Measurements from ENCODE around the gene SMDT1.
"Not testable (repeated sequence)": the region's sequence is repeated elsewhere in the genome, so short reads cannot be mapped to it uniquely, and the experiment has no call there.

Gene SMDT1

DNA sequence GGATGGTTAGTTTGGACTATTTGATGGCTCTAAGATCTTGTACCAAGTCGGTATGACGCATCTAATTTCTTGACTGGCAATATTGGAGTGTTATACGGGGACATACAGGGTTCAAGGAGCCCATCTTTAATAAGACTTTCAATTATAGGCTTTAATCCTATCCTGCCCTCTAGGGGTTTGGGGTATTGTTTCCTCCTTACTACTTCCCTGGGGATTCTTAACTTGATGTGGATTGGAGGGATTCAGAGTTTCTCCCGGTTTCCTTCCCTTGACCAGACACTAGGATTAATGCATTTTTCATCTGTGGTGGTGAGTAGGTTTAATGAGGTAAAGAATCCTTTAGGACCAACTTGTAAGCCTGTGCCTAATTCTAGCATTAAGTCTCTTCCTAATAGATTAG lies 32.3 kb downstream of the SMDT1 start:
- DNase-seq (ENCODE audit: low spot score): no peak

DNA sequence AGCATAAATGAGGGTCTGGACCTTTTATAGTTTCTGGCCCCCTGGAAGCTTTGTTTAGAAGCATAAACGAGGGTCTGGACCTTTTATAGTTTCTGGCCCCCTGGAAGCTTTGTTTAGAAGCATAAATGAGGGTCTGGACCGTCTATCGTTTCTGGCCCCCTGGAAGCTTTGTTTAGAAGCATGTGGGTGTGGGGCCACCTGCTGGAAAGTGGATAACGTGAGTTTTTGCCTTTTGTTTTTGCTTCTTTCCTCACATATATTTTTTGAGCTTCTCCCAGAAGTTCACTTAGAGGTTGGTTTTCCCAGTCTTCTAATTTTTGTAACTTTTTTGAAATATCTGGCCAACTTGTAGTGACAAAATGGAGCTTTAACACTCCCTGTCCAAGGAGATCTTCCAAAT lies 33.3 kb downstream of the SMDT1 start:
- peak; percentile 57 for DNase-seq (ENCODE audit: low spot score)

DNA sequence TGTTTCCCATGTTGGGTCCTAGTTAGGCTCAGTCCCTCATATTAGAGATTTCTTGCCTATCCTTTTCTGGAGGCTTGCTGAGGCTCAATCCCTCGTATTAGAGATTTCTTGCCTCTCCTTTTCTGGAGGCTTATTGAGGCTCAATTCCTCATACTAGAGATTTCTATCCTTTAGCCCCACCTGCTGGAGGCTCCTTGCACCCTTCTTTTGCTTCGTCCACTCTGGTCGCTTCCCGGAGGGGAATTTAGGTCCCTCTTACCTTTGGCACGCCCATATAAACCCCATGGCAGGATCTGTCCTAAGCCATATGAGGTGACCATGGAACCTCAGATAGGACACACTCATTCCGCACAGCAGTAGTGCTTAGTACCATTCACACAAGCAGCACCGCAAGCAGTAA lies 35.2 kb downstream of the SMDT1 start:
- peak; percentile 42 for DNase-seq (ENCODE audit: low spot score)

DNA sequence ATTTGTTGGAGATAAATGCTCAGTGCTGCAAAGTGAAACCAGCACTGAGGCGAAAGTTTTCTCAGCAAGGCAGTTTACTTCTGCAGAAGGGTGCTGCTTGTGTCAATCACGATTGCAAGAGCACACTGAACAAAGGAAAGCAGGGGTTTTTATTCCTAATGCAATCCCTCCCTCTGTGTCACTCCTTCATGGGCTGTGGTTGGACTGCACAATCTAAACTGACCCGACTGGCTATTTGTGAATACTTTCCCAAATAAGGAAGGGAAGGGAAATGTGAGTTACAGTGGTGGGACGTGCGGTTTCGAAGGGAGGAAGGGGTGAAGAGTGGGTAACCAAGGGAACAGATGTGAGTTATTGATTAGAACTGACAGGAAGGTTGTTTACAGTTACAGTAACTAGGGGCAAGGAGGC lies 35.9 kb downstream of the SMDT1 start:
- not testable (repeated sequence) for DNase-seq (ENCODE audit: low spot score)

DNA sequence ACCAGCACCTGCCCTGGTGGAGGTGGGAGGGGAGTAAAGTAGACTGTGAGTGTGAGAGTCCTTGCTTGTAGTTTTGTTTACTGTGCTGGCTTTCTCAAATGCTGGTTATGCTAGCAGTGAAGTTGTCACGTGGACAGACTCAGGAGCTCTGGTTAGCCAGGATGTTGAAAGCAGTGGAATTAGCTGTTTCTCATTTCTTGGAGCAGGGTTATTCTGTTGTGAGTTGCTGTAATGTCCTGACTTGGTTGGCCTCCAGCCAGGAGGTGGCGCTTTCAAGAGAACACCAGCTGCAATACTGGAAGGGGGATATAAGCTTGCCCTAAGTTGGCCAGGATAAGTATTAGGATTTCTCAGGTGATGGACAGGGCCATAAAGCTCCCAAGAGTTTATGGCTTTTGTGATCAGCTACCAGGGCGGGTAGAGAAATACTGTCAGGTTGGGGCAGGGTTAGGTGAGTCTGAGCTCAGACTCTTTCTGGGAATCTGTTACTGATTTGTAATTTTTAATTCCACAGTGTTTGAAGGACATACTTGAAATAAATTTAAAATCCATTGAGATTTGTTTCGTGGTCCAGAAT lies 37.4 kb downstream of the SMDT1 start:
- DNase-seq (ENCODE audit: low spot score): no peak

DNA sequence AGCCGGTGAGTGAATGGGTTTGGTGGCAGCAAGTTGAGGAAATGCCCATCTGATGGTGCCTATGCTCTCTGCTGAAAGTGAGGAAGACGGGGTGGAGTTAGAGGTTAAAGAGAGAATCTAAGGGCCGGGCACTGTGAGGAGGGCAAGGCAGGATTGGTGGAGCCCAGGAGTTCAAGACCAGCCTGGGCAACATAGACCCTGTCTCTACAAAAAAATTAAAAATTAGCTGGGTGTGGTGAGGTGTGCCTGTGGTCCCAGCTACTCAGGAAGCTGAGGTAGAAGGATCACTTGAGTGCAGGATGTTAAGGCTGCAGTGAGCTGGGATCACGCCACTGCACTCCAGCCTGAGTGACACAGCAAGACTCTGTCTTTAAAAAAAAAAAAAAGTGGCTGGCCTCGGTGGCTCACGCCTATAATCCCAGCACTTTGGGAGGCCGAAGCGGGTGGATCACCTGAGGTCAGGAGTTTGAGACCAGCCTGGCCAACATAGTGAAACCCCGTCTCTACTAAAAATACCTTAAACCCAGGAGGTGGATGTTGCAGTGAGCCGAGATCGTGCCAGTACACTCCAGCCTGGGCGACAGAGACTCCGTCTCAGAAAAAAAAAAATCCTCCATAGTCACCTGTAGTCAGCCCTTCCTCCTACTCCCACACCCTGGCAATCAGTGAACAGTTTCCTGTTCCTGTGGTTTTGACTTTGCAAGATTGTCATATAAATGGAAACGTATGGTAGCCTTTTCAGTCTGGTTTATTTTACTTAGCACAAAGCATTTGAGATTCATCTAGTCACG lies 40.9 kb downstream of the SMDT1 start:
- not testable (repeated sequence) for DNase-seq (ENCODE audit: low spot score)

DNA sequence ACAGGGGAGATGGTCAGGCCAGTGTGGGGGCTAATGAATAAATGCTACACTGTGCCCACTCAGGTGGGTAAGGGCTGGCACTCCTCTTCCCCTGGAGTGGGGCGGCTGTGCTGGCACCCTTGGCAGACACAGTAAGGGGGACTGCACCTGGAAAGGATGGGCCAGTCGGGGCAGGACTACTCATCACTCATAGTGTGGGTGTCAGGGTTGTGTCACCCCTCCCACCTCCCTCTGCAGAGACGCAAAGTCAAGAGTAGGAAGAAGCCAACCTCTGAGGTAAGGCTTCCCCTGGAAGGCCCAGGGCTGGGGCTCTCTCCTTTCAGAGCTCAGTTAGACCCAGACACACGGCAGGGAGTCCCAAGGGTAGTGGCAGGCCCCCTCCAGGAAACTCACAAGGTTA lies 44.0 kb downstream of the SMDT1 start:
- not testable (repeated sequence) for DNase-seq (ENCODE audit: low spot score)

DNA sequence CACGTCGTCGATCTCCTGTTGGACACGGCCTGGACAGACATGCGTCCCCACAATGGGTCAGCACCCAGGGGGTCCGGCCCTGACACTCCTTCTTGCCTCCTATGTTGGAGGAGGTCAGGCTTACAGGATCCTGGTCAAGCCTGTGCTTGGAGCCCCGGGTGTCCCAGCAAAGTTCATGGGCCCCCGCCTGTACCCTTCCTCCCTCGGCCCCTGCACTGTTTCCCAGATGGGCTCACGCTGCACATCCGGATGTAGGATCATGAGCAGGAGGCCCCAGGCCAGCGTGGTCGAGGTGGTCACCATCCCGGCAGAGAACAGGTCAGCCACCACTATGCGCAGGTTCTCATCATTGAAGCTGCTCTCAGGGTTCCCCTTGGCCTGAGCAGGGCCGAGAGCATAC lies 48.1 kb downstream of the SMDT1 start:
- DNase-seq (ENCODE audit: low spot score): no peak

DNA sequence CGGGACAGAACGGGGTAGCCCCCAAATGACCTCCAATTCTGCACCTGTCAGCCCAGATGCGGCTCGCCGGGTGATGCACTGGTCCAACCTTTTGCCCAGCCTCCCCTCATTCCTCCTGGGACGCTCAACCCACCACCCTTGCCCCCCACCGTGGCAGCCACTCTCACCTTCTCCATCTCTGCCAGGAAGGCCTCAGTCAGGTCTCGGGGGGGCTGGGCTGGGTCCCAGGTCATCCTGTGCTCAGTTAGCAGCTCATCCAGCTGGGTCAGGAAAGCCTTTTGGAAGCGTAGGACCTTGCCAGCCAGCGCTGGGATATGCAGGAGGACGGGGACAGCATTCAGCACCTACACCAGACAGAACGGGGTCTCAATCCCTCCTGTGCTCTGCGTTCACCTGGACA lies 48.5 kb downstream of the SMDT1 start:
- DNase-seq (ENCODE audit: low spot score): not testable (repeated sequence)

DNA sequence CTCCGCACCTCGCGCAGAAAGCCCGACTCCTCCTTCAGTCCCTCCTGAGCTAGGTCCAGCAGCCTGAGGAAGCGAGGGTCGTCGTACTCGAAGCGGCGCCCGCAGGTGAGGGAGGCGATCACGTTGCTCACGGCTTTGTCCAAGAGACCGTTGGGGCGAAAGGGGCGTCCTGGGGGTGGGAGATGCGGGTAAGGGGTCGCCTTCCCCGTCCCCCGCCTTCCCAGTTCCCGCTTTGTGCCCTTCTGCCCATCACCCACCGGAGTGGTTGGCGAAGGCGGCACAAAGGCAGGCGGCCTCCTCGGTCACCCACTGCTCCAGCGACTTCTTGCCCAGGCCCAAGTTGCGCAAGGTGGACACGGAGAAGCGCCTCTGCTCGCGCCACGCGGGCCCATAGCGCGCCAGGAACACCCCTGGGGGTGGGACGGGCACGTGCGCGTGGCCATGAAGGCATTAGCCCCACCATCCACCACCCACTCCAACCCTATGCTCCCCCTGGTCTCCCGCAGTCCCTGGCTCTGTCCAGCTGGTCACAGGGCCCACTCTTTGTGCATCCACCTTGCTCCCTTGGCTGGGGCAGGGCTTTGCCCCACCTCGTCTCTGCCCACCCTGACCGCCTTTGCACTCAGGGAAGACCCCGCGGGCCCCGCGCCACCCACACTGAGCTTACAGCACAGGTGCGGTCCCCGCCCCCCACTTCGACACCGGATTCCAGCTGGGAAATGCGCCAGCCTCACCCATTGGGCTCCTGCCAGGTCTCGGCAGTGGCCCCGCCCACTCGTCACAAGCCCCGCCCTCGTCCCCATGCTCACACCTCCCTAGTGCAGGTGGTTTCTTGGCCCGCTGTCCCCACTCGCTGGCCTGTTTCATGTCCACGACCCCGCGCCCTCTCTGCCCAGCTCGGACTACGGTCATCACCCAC lies 49.5 kb downstream of the SMDT1 start:
- not testable (repeated sequence) for DNase-seq (ENCODE audit: low spot score)

DNA sequence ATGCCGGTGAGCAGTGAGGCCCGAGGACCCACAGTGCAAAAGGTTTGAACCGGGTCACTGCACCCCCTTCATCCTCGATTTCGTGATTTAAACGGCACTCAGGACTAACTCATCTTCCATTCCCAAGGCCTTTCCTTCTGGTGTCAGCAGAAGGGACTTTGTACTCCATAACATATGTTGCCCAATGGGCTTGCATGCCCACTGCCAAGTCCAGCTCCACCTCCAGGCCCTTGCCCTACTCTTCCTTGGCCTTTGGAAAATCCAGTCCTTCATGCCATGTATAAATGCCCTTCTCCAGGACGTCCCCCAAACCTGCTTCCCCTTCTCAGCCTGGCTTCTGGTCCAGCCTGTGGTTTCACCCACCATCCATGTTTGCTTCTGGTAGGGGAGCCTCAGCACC lies 50.7 kb downstream of the SMDT1 start:
- not testable (repeated sequence) for DNase-seq (ENCODE audit: low spot score)

DNA sequence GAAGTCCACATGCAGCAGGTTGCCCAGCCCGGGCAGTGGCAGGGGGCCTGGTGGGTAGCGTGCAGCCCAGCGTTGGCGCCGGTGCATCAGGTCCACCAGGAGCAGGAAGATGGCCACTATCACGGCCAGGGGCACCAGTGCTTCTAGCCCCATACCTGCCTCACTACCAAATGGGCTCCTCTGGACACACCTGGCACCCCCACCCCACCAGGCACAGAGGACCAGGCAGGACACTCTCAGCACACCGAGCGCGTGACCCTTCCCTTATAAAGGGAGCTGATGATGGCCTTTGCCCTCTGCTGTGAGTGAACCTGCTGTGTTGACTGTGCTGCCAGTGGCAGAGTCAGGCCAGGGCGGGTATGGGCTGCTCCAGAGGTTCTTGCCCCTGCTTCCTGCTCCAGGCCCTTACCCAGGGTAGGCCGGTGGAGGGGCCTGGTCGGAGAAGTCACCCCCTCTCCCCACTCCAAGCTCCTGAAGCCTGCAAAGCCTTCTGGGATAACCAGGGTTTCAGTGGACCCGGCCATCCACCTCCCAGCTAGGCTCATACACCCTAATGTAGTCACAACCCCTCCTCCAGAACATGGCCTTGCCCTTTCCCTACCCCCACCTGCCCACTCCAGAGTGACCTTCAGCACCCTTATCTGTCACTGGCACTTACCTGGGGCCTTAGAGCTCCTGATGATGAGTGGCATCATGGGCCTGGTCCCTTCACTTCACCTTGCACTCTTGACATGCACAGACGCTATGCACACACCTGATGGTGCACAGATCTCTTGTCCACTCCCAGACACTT lies 51.3 kb downstream of the SMDT1 start, which contains the start of gene CYP2D6:
Gene CYP2D6 (minus strand): TSS at position 172 of the 793 bp plus-strand sequence. CDS start 19 bp downstream, at position 153.
- not testable (repeated sequence) for DNase-seq (ENCODE audit: low spot score)

DNA sequence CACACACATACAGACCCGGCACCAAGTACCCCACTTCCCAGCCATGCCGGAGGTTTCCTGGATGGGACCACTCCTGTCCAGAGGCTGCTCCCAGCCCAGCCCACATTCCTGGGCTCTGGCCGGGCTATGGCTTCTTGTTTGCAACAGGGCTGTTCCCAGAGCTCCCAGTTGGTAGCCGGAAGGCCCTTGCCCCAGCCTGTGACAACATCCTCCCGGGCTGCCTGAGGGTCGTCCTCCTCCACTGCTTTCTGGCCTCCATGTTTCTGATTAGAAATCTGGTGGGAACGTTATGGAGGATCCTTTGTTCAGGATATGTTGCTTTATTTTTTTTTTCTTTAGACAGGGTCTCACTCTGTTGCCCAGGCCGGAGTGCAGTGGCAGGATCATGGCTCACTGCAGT lies 52.1 kb downstream of the SMDT1 start:
- DNase-seq (ENCODE audit: low spot score): no peak

DNA sequence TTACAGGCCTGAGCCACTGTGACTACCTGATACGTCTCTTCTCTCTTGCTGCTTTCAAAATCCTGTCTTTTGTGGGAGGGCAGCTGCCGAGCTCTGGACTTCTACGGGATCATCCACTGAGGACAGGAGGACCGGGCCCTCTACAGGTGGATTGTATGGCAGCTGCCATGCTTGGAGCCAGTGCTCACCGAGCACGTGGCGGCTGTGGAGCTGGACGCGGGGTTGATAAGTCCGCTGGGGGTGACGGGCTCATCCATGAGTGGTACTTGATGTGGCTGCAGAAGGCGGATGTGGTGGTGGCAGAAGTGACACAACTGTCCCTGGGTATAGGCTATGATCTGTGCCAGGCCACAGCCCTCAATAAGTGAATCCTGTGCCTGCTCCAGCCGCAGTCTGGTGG lies 53.0 kb downstream of the SMDT1 start:
- no peak for DNase-seq (ENCODE audit: low spot score)

Small RNA genes within 50 kb of the gene (small RNA-seq; reads per million reads assigned to genes)
- gene SNORD13P1: 0 to 7.4 reads per million in 2 experiments
